H1 (cell line): ENCODE measurements around the gene NLRP8. TPM values are rescaled to one million over a fixed set of nuclear protein-coding genes. Genes with fewer than 3 reads are reported as not detected.

ENCODE experiments used
- ASH2L ChIP-seq: fragments of 200-600, 300-600 bp; sonication (generic); IDR thresholded peaks from one replicate; pipeline ENCODE4 v1.7.1; 2017; ENCODE audit warnings: low read length
- CEBPB ChIP-seq: IDR thresholded peaks from 2 replicates; pipeline ENCODE4 v1.6.1; 2012; ENCODE audit warnings: low read depth, low read length
- SP1 ChIP-seq: IDR thresholded peaks from 2 replicates; pipeline ENCODE4 v1.6.1; 2011; ENCODE audit warnings: low read depth, low read length
- TAF1 ChIP-seq: IDR thresholded peaks from 2 replicates; pipeline ENCODE4 v1.6.1; 2011; ENCODE audit warnings: mild to moderate bottlenecking, low read depth, low read length
- polyA plus RNA-seq, 7 experiments: library from polyadenylated mRNA; depleted of rRNA in 3 of 7; stranded (reverse) in 5 of 7; unstranded in 2 of 7; fragments of >200 nt in 5 of 7; fragments of 200-250 nt in 2 of 7; gene quantifications; 1 replicate in 5 of 7; 2 replicates in 1 of 7; 4 replicates in 1 of 7; pipeline versions ENCODE4 v1.2.1 to v1.2.3, GENCODE V29; 2011 to 2013; ENCODE audit warnings: missing spikeins in 2 of 7, mixed read lengths in 2 of 7
- total RNA-seq: library from RNA; stranded (reverse); fragmentation: NEBNext Ultra II Directional; extraction: Animal tissue kit (Norgen Biotek cat#: 25700); gene quantifications from 2 replicates; pipeline ENCODE4 v1.2.1, GENCODE V29; 2021

NLRP8 gene
- total and polyA plus RNA-seq, 2 of the 8 experiments (the other 6 are each of a cell fraction or from before 2014, with no cell fraction given) = not detected

DNA sequence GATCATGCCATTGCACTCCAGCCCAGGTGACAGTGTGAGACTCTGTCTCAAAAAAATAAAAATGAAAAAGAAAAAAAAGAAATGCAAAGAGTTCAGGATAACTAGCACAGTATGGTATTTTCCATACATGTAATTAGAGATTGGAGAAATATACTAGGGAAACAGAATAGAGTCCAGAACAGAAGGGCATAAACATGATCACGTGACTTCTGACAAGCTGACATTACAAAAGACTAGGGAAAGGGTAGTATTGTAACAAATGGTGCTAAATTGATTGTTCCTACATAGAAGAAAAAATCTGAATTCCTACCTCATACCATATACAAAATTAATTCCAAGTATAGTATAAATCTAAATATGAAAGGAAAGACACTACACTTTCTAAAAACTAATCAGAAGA is 37.6 kb downstream of the NLRP8 start (continued):
- no peak for TF ChIP-seq TAF1
- TF ChIP-seq SP1 = no peak
- TF ChIP-seq CEBPB = no peak
- TF ChIP-seq ASH2L = no peak
